Motor neuron (in vitro differentiated cells): ENCODE data around the gene RREB1. TPM values are rescaled to one million over a fixed set of nuclear protein-coding genes. Genes with fewer than 3 reads are reported as not detected.
A peak's percentile ranks its signal among the peaks of the same experiment; 100 is the strongest.

Experiments used
- ATAC-seq, 8 experiments: fragments of 200-7000 bp; cut with Tn5 transposase; replicated peaks in 6 of 8; 2 replicates each; pipeline ENCODE4 v1.8.0; 2021; ENCODE audit warnings: mild to moderate bottlenecking in 8 of 8, moderate library complexity in 8 of 8
- H3K27ac ChIP-seq, 2 donors: fragments of 250-450 bp; sonication (Bioruptor Pico); 2 replicates each; pipeline ENCODE4 v1.9.0; 2021; ENCODE audit warnings: antibody characterized with exemption in 2 of 2, mild to moderate bottlenecking in 2 of 2, moderate library complexity in 1 of 2
- H3K4me1 ChIP-seq, 2 donors: fragments of 250-450 bp; sonication (Bioruptor Pico); replicated peaks in 1 of 2; 2 replicates each; pipeline ENCODE4 v1.6.1; 2021; ENCODE audit warnings: antibody characterized with exemption in 2 of 2, mild to moderate bottlenecking in 2 of 2, moderate library complexity in 1 of 2
- H3K4me3 ChIP-seq, 5 donors: fragments of 250-450 bp; sonication (Bioruptor Pico); 2 replicates each; pipeline ENCODE4 v1.9.0; 2021; ENCODE audit warnings: antibody characterized with exemption in 5 of 5, mild to moderate bottlenecking in 5 of 5, moderate library complexity in 4 of 5
- WGBS, 10 experiments: fragments of 450-650 bp; shearing (Covaris generic); methylation state at CpG; one replicate each; pipeline ENCODE4 v1.0.0; 2022; 5-methylcytosine and 5-hydroxymethylcytosine counted together
- in situ Hi-C, 9 experiments: fragments of 400-800 bp; cut with MboI; loops; one replicate each; pipeline ENCODE4 v1.15.0; 2021; ENCODE audit warnings: low sequenced_read_pairs in 9 of 9, low pct_unique_long_range_greater_than_20kb in 2 of 9; ENCODE audit not compliant: unreplicated experiment in 9 of 9
- total RNA-seq, 8 experiments: library from RNA; unstranded; fragments of 300-600 nt; gene quantifications; 2 replicates each; pipeline versions ENCODE4 v1.2.3 to v1.2.4, GENCODE V29; 2022

RREB1 gene
- total RNA-seq, 8 experiments from 2014 or later: 2.5 to 32.3 (median 6.1) TPM

DNA sequence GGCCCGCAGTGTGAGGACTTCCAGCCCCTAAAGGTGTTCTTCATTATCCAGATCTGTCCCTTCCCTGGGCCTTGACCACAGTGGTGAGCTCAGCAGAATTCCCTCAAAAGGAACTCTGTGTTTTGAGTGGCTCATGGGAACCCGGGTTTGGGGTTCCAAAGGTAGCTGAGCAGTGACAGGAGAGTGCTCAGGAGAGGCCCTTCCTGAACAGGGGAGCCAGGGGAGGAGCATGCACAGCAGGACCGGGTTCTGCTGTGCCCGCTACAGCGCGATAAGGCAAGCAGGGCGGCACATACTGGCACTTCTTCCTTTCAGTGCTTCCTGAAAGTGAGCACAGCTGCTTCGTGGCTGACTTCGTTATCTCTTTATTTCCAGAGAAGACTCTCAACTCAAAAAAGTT, 117.0 kb downstream of the RREB1 start:
- in situ Hi-C loops: loop anchor here in 8 of 9 experiments (25.0 kb wide), 4 partner anchors 312 to 537 kb away; no protein-coding TSS in a partner anchor
- Histone ChIP-seq H3K4me1 (no peaks in the 10 kb centered on the region), H3K27ac (no peak overlapping the region), H3K4me3 (no peak overlapping the region)
- WGBS, 10 experiments: 0 to 96% (median 80%) methylated on average over 1 to 7 of the region's 9 CpGs; no CpG with 5 or more reads in 5 of the 10 experiments
- no peak for ATAC-seq

DNA sequence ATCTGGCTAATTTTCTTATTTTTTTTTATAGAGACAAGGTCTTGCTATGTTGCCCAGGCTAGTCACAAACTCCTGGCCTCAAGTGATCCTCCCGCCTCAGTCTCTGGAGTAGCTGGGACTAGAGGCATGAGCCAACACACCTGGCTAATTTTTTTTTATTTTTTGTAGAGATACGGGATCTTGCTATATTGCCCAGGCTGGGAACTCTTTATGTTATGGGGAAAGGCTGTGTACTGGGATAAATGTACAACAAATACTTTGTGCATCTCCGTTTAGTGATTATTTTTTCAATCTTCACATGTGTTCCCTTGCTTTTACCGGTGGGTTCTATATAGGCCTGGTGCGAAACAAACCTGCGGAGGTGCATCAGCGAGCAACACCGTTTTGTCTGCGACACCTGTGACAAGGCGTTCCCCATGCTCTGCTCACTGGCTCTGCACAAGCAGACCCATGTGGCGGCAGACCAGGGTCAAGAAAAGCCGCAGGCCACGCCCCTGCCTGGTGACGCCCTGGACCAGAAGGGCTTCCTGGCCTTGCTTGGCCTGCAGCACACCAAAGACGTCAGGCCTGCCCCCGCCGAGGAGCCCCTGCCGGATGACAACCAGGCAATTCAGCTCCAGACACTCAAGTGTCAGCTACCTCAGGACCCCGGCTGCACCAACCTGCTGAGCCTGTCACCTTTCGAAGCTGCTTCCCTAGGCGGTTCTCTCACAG, 121.1 kb downstream of the RREB1 start:
- in situ Hi-C loops: loop anchor here in 8 of 9 experiments (25.0 kb wide), 4 partner anchors 317 to 542 kb away; no protein-coding TSS in a partner anchor
- peak in 1 of 8 experiments; percentile 7 for ATAC-seq
- no peak overlapping the region for H3K4me3 ChIP-seq
- WGBS, 10 experiments: 92 to 100% (median 94%) methylated on average over 1 to 12 of the region's 21 CpGs; no CpG with 5 or more reads in 2 of the 10 experiments
- H3K4me1 ChIP-seq: no peaks in the 10 kb centered on the region
- no peak overlapping the region for H3K27ac ChIP-seq

DNA sequence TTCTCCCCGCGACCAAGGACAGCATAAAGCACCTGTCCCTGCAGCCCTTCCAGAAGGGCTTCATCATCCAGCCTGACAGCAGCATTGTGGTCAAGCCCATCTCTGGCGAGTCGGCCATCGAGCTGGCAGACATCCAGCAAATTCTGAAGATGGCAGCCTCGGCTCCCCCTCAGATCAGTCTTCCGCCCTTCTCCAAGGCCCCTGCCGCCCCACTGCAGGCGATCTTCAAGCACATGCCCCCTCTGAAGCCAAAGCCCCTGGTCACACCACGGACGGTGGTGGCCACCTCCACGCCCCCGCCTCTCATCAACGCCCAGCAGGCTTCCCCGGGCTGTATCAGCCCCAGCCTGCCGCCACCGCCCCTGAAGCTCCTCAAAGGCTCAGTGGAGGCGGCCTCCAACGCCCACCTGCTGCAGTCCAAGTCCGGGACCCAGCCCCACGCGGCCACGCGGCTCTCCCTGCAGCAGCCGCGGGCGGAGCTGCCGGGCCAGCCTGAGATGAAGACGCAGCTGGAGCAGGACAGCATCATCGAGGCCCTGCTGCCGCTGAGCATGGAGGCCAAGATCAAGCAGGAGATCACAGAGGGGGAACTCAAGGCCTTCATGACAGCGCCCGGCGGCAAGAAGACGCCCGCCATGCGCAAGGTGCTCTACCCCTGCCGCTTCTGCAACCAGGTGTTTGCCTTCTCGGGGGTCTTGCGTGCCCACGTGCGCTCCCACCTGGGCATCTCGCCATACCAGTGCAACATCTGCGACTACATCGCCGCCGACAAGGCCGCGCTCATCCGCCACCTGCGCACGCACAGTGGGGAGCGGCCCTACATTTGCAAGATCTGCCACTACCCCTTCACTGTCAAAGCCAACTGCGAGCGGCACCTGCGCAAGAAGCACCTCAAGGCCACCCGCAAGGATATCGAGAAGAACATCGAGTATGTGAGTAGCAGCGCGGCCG, 121.9 kb downstream of the RREB1 start:
- peak in 3 of 8 experiments; percentile 8 to 36 (median 22) for ATAC-seq
- Histone ChIP-seq H3K27ac (no peak overlapping the region), H3K4me3 (no peak overlapping the region), H3K4me1 (no peaks in the 10 kb centered on the region)
- WGBS, 10 experiments: 95% methylated on average over 4 to 34 of the region's 62 CpGs; no CpG with 5 or more reads in 7 of the 10 experiments
- in situ Hi-C loops: loop anchor here in 8 of 9 experiments (25.0 kb wide), 4 partner anchors 317 to 542 kb away; no protein-coding TSS in a partner anchor

DNA sequence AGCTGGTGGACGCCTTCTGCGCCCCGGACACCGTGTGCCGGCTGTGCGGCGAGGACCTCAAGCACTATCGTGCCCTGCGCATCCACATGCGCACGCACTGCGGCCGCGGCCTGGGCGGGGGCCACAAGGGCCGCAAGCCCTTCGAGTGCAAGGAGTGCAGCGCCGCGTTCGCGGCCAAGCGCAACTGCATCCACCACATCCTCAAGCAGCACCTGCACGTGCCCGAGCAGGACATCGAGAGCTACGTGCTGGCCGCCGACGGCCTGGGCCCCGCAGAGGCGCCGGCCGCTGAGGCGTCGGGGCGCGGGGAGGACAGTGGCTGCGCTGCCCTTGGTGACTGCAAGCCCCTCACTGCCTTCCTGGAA, 122.5 kb downstream of the RREB1 start:
- no peak overlapping the region for H3K4me3 ChIP-seq
- H3K27ac ChIP-seq: no peak overlapping the region
- WGBS, 10 experiments: 80 to 100% (median 100%) methylated on average over 1 to 6 of the region's 39 CpGs; no CpG with 5 or more reads in 7 of the 10 experiments
- in situ Hi-C loops: loop anchor here in 8 of 9 experiments (25.0 kb wide), 4 partner anchors 318 to 543 kb away; no protein-coding TSS in a partner anchor
- no peaks in the 10 kb centered on the region for H3K4me1 ChIP-seq
- ATAC-seq: no peak

DNA sequence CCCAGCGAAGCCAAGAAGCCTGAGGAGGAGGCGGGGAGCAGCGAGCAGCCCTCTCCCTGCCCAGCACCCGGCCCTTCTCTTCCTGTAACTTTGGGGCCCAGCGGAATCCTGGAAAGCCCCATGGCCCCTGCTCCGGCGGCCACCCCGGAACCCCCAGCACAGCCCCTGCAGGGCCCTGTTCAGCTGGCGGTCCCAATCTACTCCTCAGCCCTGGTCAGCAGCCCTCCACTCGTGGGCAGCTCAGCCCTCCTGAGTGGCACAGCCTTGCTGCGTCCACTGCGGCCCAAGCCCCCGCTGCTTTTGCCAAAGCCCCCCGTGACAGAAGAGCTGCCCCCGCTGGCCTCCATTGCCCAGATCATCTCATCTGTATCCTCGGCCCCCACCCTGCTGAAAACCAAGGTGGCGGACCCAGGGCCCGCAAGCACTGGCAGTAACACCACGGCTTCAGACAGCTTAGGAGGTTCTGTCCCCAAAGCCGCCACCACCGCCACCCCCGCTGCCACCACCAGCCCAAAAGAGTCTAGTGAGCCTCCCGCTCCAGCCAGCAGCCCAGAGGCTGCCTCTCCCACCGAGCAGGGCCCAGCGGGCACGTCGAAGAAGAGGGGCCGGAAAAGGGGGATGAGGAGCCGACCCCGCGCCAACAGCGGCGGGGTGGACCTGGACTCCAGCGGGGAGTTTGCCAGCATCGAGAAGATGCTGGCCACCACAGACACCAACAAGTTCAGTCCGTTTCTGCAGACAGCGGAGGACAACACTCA, 123.4 kb downstream of the RREB1 start:
- Histone ChIP-seq H3K27ac (no peak overlapping the region), H3K4me1 (no peaks in the 10 kb centered on the region), H3K4me3 (no peak overlapping the region)
- ATAC-seq: no peak
- 90 to 100% (median 92%) methylated on average over 1 to 5 of the region's 37 CpGs; no CpG with 5 or more reads in 5 of the 10 experiments for WGBS, 10 experiments
- in situ Hi-C loops: loop anchor here in 8 of 9 experiments (25.0 kb wide), 4 partner anchors 319 to 544 kb away; no protein-coding TSS in a partner anchor

DNA sequence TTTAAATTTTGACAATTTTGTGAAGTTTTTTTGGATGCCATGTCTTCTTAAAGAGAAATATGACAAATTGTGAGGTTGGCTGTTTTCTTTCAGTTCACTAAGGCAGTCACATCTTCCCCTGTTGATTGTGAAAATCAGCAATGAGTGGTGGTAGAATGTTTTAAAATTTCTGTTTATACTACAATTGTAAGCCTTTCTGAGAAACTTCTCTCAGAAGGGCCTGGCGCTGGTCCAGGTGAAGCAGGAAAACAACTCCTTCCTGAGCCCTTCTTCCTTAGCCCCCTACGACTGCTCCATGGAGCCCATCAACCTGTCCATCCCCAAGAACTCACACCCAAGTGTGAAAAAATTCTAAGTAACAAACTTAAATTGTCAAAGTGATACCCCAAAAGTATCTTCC, 124.6 kb downstream of the RREB1 start:
- H3K4me3 ChIP-seq: no peak overlapping the region
- no peak for ATAC-seq
- H3K4me1 ChIP-seq: no peaks in the 10 kb centered on the region
- H3K27ac ChIP-seq: no peak overlapping the region
- WGBS, 10 experiments: 83 to 100% (median 100%) methylated on average over 1 to 2 of the region's 2 CpGs; no CpG with 5 or more reads in 1 of the 10 experiments
- in situ Hi-C loops: loop anchor here in 8 of 9 experiments (25.0 kb wide), 4 partner anchors 320 to 545 kb away; no protein-coding TSS in a partner anchor

DNA sequence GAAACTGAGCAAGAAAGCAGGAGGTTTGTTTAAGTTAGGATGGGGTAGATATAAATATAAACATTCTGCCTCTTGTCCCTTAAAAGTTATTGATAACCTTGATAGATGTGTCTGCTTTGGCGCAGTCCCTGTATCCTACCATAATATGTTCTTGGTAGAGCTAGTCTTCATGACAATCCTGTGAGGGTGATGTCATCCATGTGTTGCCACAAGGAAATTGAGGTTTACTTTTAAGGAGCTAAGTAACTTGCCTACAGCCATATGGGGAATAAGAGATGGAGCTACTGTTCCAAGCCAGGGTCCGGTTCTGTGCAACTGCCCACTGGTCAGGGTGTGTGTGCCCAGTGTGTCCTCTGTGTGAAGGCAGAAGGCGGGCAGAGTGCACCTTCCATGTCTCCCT, 126.8 kb downstream of the RREB1 start:
- Histone ChIP-seq H3K4me3 (no peak overlapping the region), H3K4me1 (peaks cover 6 to 8% of the 10 kb centered on the region in 2 donors), H3K27ac (no peak overlapping the region)
- ATAC-seq: no peak
- 92 to 100% (median 100%) methylated on average over 1 to 2 of the region's 3 CpGs; no CpG with 5 or more reads in 6 of the 10 experiments for WGBS, 10 experiments
- in situ Hi-C loops: loop anchor here in 8 of 9 experiments (25.0 kb wide), 4 partner anchors 322 to 547 kb away; no protein-coding TSS in a partner anchor

DNA sequence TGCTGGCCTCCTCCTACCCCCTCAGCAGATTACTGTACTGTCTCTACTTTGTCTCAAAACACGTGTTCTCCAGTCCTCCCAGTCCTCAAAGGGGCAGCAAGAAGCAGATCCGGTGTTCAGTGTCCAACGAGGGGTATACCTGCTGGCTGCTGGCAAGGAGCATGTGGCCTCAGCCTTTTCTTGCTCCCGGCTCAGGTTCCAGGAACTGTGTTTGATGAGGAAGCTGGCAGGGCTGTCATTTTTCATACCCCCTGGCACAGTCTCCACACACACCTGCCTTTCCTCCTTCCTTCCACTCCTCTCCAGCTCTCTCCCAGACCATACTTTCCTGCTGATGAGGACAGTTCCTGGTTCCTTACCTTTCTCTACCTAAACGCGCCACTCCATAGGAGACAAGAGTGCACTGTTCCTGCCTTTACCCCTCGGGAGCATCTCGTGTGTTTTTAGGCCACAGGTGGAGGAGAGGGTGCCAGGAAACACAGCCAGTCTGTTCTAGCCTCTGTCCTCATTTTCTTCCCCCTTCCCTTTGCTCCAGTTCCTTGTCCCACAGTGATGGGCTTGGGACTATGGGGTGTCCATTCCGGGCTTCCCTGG, 128.0 kb downstream of the RREB1 start:
- in situ Hi-C loops: loop anchor here in 8 of 9 experiments (25.0 kb wide), 4 partner anchors 324 to 549 kb away; no protein-coding TSS in a partner anchor
- WGBS, 10 experiments: 66 to 100% (median 90%) methylated on average over 1 to 8 of the region's 9 CpGs; no CpG with 5 or more reads in 2 of the 10 experiments
- no peak for ATAC-seq

DNA sequence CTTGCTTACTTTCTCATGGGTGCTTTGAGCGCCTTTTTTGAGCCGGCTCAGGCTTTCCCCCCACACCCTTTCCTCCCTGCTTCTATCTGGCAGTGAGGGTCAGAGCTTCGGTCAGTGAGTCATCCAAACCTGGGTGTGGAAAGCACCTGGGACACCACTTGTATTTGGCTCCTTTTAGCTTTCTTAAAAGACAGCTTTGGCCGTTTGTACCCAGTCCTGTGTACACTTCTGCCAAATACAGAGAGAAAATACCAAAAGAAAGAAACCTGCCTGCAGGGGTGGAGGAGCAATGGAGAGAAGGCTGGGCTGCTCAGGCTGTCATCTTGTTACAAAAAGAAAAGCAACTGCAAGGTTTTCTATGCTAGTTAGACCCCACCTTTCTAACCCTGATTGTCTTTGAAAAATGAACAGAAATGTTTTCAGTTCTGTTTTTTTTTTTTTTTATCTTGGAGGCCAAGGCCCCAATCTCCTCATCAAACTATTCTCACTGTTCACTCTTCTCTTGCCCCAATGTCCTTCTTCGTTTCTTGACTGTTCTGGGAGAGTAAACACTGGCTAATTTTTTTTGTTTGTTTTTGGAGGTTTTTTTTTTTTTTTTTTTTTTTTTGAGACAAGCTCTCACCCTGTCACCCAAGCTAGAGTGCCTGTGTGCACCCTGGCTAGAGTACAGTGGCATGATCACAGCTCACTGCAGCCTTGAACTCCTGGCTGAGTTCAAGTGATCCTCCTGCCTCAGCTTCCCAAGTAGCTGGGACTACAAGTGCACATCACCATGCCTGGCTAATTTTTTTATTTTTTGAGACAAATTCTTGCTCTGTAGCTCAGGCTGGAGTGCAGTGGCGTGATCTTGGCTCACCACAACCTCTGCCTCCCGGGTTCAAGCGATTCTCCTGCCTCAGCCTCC, 128.8 kb downstream of the RREB1 start:
- no peak for ATAC-seq
- Histone ChIP-seq H3K4me3 (no peak overlapping the region), H3K4me1 (peaks cover 6 to 17% of the 10 kb centered on the region in 2 donors), H3K27ac (no peak overlapping the region)
- 53 to 94% (median 86%) methylated on average over 1 to 5 of the region's 8 CpGs for WGBS, 10 experiments
- in situ Hi-C loops: loop anchor here in 8 of 9 experiments (25.0 kb wide), 4 partner anchors 324 to 549 kb away; no protein-coding TSS in a partner anchor

More for the DNA sequence above, 128.0 kb downstream of the RREB1 start:
- H3K27ac ChIP-seq: no peak overlapping the region
- H3K4me1 ChIP-seq: peaks cover 6 to 13% of the 10 kb centered on the region in 2 donors
- no peak overlapping the region for H3K4me3 ChIP-seq

DNA sequence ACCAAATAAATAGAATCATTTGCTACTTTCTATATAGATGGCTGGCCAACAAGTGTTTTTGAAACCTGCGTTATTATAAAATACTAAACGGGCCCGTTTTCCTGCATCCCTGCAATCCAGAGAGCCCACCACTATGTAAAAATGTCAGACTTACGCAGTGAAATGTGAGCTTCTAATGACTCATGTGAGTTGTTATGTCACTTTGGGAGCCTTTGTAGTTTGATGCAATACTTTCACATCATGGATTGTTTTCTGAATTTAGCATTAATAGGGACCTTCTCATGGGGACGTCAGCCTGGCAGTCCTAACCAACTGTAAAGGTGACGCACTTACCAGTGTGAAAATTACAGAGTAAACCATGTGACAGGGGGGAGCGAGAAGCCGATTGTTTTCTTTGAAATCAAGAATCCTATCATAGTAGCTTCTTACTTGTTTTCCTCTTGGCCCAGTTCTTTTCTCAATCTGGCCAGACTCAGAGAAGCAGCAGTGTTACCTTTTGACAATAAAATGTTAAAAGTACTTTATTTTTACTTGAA, 130.0 kb downstream of the RREB1 start:
- no peak overlapping the region for H3K27ac ChIP-seq
- in situ Hi-C loops: loop anchor here in 8 of 9 experiments (25.0 kb wide), 4 partner anchors 325 to 550 kb away; no protein-coding TSS in a partner anchor

More for the DNA sequence above, 130.0 kb downstream of the RREB1 start:
- Histone ChIP-seq H3K4me3 (no peak overlapping the region), H3K4me1 (peaks cover 12 to 28% of the 10 kb centered on the region in 2 donors)
- ATAC-seq: no peak
- 67 to 100% (median 91%) methylated on average over 1 to 8 of the region's 8 CpGs; no CpG with 5 or more reads in 1 of the 10 experiments for WGBS, 10 experiments
